Stimulated activated CD4-positive, alpha-beta T cell treated with anti-CD3 and anti-CD28 coated beads, Interleukin-4, amount 100 ng/mL, for 1 hour (primary cell): Measurements from ENCODE around the gene SH3RF3.
"Not testable (repeated sequence)": the region's sequence is repeated elsewhere in the genome, so short reads cannot be mapped to it uniquely, and the experiment has no call there.

Experiments
- DNase-seq: peaks from one replicate; pipeline ENCODE4 v3.0.0-alpha.2; 2020

Gene SH3RF3

GRCh38 chr2:109118321-109118720 lies 10.7 kb upstream of the SH3RF3 start:
- DNase-seq: no peak

GRCh38 chr2:109120166-109120565 lies 8.8 kb upstream of the SH3RF3 start:
- no peak for DNase-seq

- not testable (repeated sequence) for DNase-seq
These were observed 8.3 kb upstream of the SH3RF3 start for GRCh38 chr2:109120686-109121085.

DNA sequence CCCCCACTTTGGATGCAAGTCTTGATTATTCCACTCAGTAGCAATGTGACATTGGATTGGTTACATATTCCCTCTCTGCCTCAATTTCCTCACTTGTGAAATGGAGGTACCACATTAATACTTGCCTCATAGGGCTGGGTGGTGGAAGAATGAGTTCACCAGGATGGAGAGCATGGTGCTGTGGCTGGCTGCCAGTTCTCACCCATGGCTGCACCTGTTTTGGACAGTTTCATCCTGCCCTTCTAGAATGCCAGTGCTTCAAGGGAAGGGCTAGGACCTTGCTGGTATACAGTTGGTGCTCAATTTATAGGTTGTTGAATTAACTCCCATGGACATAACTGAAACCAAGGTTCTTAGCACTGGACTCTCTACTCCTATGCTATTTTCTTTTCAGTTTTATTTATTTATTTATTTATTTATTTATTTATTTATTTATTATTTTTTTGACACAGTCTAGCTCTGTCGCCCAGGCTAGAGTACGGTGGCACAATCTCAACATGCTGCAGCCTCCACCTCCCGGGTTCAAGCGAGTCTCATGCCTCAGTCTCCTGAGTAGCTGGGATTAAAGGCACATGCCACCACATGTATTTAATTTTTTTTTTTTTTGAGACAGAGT lies 5.3 kb upstream of the SH3RF3 start:
- DNase-seq: no peak

- DNase-seq: no peak
These were observed 3.9 kb upstream of the SH3RF3 start for GRCh38 chr2:109124982-109125592.

- DNase-seq: no peak
These were observed 3.2 kb upstream of the SH3RF3 start for GRCh38 chr2:109125593-109126500.

DNA sequence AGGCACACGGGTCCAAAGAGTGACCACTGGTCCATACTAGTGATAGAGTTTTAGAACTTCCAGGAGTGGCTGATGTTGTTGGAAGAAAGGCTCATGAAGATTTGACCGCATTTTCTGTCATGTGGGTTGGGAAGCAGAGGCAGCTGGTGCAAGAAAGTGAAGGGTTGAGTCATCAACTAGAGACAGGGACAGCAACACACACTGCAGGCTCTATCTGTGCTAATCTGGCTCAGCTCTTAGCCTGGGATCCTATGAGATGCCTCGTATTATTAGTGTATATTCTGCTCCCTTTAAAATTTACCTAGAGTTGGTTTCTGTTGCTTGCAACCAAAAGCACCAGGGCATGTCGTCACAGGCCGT lies 2.5 kb upstream of the SH3RF3 start:
- DNase-seq: no peak

GRCh38 chr2:109127556-109127955 lies 1.4 kb upstream of the SH3RF3 start:
- no peak for DNase-seq

DNA sequence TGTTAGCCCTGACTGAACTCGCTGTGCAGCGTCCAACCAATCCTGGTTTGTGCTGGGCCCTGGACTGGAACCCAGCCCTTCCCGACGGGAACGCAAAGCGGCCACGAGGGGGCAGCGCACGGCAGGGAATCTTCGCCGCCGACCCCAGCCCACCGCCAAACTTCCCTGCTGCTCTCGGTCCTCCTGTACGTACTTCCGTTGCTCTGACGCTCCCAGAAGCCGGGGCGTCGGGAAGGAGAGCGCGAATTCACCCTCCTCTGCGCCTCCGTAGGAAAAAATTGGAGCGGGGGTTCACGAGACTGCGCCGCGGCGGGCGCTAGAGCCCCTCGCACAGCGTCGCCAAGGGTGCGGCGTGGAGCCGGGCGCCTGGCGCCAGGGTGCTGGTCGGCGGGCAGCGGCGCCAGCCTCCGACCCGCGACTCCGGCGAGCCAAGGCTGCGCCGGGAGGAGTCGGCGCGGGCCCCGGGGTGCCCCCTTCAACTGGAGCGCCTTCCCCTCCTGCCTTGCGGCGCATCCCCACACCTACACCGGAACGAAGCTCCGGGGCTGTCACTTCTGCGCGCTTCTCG lies 873 bp upstream of the SH3RF3 start:
- peak; percentile 74 for DNase-seq

GRCh38 chr2:109129356-109129920 lies 433 bp downstream of the SH3RF3 start:
- DNase-seq: peak; percentile 44

- DNase-seq: peak; percentile 26
These were observed 1.1 kb downstream of the SH3RF3 start for GRCh38 chr2:109129921-109130722.

DNA sequence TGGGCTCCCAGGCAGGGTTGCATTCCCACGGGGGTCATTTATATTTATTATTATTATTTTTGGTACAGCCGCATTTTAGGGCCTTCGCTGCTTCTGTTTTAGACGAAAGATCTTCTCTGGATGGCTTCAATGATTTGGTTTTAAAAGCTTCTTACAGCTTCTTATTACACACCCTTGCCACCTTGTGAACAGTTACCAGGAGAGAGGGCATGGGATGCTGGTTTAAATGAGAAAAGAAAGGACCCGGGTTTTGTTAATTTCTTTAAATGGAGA lies 1.7 kb downstream of the SH3RF3 start:
- no peak for DNase-seq

DNA sequence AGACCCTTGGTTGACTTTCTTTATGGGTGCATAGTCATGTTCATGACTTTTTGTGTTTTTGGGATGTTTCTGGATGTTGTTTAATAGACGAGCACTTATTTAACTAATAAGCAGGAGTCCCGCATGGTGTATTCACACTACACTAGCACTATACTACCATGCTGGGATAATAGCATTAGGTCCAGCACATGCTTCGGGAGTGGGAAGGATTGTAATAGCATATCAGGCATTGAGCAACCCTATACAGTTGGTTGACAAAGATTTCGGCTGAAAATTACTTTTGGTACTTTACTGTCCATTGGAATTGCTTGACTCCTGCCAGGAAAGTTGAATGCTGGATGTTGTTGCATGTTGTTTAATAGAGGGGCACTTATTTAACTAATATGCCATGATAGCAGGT lies 2.8 kb downstream of the SH3RF3 start:
- DNase-seq: no peak

DNA sequence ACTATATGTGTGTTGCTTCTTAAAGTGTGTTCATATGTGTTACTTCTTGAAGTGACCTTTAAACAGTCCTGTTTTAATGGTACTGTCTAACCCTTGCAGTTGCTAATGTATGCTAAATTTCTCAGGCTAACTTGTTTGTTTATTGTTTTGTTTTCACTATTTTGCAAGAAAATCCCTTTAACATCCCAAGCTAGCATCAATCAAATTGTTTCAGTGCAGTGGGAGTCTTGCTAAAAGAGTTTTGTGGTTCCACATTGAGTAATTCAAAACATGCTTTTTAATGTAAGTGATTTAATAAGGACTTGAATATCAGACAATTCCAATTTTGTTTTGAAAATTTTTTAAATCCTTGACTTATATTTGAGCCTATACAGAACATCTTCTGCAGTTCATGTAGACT lies 3.6 kb downstream of the SH3RF3 start:
- DNase-seq: no peak

- no peak for DNase-seq
These were observed 4.7 kb downstream of the SH3RF3 start for GRCh38 chr2:109133746-109134145.

DNA sequence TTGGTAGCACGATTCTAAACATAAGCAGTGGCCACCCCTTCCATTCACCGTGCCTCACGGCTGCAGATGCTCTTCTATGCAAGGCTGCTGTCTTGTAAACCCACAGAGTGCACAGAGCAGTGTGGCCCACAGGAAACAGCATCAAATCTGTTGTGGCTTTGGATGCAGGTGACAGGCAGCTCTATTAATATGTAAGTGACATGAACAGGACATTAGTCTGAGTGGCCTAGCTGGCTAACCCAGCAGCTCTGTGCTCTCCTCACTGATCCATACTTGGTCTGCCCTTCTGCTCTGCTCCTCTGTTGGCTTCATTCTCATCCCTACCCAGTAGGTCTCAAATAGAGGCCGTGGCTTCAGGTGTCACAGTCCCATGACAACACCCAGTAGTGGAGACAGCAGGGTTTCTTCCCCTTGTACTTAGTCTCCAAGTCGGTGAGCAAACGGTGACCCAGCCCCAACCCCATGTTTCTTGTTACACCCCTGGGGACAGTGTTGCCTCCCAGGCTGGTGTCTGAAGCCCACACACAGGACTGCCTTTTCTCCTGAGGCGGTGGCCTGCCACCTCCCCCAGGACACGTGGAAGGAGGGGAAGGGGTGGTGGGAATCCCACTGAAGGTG lies 5.8 kb downstream of the SH3RF3 start:
- no peak for DNase-seq

DNA sequence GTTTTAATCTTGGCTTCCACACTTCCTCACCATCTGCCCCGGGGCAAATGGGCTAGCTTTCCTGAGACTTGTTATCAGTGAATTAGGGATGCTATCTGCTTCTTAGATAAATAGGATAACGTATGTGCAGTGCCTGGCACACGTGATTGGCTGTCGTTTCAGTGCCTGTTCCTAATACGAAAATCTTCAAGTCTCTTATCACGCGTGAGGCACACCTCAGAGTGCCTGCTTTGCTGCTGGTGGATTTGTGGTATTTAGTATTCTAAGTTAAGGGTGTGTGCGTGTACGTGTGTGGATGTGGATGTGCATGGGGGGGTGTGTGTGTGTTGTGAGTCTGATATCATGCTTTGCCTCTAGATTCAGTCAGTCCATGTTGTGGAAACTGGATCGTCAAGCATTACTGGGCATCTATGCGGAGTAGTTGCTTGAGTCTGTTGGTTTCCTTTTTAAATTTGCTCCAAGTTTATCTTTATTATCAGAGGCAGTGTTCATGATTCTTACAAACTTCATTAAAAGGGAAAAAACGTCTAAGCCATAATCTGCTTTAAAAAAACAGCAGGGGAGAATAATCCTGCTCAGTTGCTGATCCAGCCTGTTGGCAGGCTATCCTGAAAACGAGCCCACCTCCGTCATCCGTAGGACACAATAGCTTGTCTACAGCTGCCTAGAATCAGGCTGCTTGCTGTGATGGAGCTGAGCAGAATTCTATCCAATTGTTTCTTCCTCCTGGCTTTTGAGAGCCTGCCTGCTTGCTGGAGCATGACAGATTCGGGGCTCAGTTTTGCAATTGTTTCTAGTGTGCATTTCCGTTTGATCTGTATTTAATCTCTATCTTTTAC lies 6.6 kb downstream of the SH3RF3 start:
- DNase-seq: no peak

- no peak for DNase-seq
These were observed 7.5 kb downstream of the SH3RF3 start for GRCh38 chr2:109136542-109136941.

GRCh38 chr2:109137616-109138015 lies 8.6 kb downstream of the SH3RF3 start:
- DNase-seq: no peak

- no peak for DNase-seq
These were observed 9.4 kb downstream of the SH3RF3 start for GRCh38 chr2:109138449-109138848.

DNA sequence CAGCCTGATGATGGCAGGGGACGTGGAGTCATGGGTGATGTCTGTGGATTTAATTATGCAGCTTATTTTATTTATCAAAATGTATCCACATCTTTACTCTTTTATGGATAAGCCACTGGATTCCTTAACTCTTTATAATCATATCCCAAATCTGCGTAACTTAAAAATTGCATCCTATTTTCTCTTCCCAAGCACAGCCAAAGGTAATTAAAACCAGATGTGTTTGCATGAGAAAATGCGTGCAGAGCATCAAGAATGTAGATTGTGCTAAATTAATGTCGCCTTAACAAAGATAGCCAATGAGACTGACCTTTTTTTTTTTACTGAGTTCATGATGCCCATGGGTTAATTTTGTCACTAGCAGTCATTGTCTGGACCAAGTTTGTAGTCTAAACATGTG lies 10.0 kb downstream of the SH3RF3 start:
- no peak for DNase-seq
